GM23248 (cell line): ENCODE results near the gene ACTR2.

ENCODE experiments used
- EZH2 ChIP-seq: fragments of 200-600 bp; sonication (generic); IDR thresholded peaks from 2 replicates; pipeline ENCODE4 v1.6.1; 2018; ENCODE audit warnings: antibody characterized with exemption, mild to moderate bottlenecking; ENCODE audit not compliant: insufficient read depth, poor library complexity, severe bottlenecking
- EZH2phosphoT487 ChIP-seq: fragments of 200-600 bp; sonication (generic); IDR thresholded peaks from 2 replicates; pipeline ENCODE4 v1.6.1; 2018; ENCODE audit warnings: antibody characterized with exemption, moderate library complexity, mild to moderate bottlenecking, low read depth; ENCODE audit not compliant: insufficient read depth

GRCh38 chr2:65212115-65212514 is 15.5 kb upstream of the ACTR2 start:
- TF ChIP-seq EZH2phosphoT487: no peak
- TF ChIP-seq EZH2: no peak
